Endothelial cell of umbilical vein (primary cell): Measurements from ENCODE around the gene SCAANT1. TPM values are rescaled to one million over a fixed set of nuclear protein-coding genes. Genes with fewer than 3 reads are reported as not detected.

Experiments
- BruUV-seq: library from RNA; stranded (reverse); fragments of 400-500 nt; replicated peaks from 2 replicates; lab custom pipeline; 2021; lab: Mats Ljungman, UMichigan
- CTCF ChIA-PET: fragments of 300-600, 350-600 bp; sonication (Branson Sonifier 250); formaldehyde crosslinking; loops from one replicate; lab custom pipeline; 2021; ENCODE audit warnings: antibody characterized with exemption, inconsistent platforms; lab: Charles Lee
- POLR2A ChIA-PET: fragments of 300-600, 350-600 bp; sonication (Branson Sonifier 250); formaldehyde crosslinking; loops from one replicate; lab custom pipeline; 2021; ENCODE audit warnings: antibody characterized with exemption, inconsistent platforms; lab: Charles Lee
- DNase-seq: peaks from one replicate; pipeline ENCODE4 v3.0.0-alpha.2; 2011; ENCODE audit warnings: low read depth, low spot score
- FAIRE-seq: peaks from 2 replicates; lab custom pipeline; 2011; peaks lifted over from hg19 to GRCh38; lab: Jason Lieb, UNC
- H2AFZ ChIP-seq: 2 replicates; pipeline ENCODE4 v1.6.0; 2012; ENCODE audit warnings: low read depth, low read length, control low read depth, inconsistent platforms
- H3K27ac ChIP-seq: 2 replicates; pipeline ENCODE4 v1.5.1; 2011; ENCODE audit warnings: low read depth, mild to moderate bottlenecking, control low read depth, low read length, moderate library complexity; ENCODE audit not compliant: insufficient read depth
- H3K27me3 ChIP-seq, 2 experiments: 2 replicates each; pipeline versions ENCODE4 v1.6.0 to v1.6.1; 2011; ENCODE audit warnings: low read length in 2 of 2, mixed read lengths in 1 of 2; ENCODE audit not compliant: control insufficient read depth in 2 of 2, insufficient read depth in 2 of 2
- H3K36me3 ChIP-seq, 2 experiments: 2 replicates in 1 of 2; 3 replicates in 1 of 2; pipeline ENCODE4 v1.5.1; 2011; ENCODE audit warnings: low read length in 2 of 2, mild to moderate bottlenecking in 1 of 2, moderate library complexity in 1 of 2; ENCODE audit not compliant: control insufficient read depth in 2 of 2, insufficient read depth in 2 of 2; ENCODE audit errors: extremely low read depth in 1 of 2
- H3K4me1 ChIP-seq: 3 replicates; pipeline ENCODE4 v1.5.1; 2011; ENCODE audit warnings: mild to moderate bottlenecking, low read length; ENCODE audit not compliant: control insufficient read depth, insufficient read depth; ENCODE audit errors: extremely low read depth
- H3K4me2 ChIP-seq: 2 replicates; pipeline ENCODE4 v1.6.1; 2011; ENCODE audit warnings: low read length, control low read depth, mixed read lengths; ENCODE audit not compliant: insufficient read depth
- H3K4me3 ChIP-seq, 3 experiments: fragments of 200-600 bp in 1 of 3; sonication (generic), shearing (Covaris generic) in 1 of 3; replicated peaks in 1 of 3; 2 replicates each; pipeline ENCODE4 v1.5.1; 2011 to 2016; ENCODE audit warnings: control low read depth in 3 of 3, low read length in 3 of 3, mild to moderate bottlenecking in 2 of 3, inconsistent platforms in 1 of 3, low read depth in 1 of 3, moderate library complexity in 1 of 3; ENCODE audit not compliant: insufficient read depth in 1 of 3
- H3K79me2 ChIP-seq: 2 replicates; pipeline ENCODE4 v1.6.0; 2012; ENCODE audit warnings: low read length, inconsistent platforms; ENCODE audit not compliant: control insufficient read depth, insufficient read depth
- H3K9ac ChIP-seq: replicated peaks from 2 replicates; pipeline ENCODE3; 2011; ENCODE audit warnings: low read length, control low read depth; ENCODE audit not compliant: insufficient read depth; ENCODE audit errors: extremely low read depth
- H3K9me1 ChIP-seq: replicated peaks from 3 replicates; pipeline ENCODE4 v1.6.0; 2011; ENCODE audit warnings: mild to moderate bottlenecking, low read length; ENCODE audit not compliant: control insufficient read depth, insufficient read depth; ENCODE audit errors: extremely low read depth
- H3K9me3 ChIP-seq: replicated peaks from 2 replicates; pipeline ENCODE4 v1.5.1; 2012; ENCODE audit warnings: low read length, inconsistent platforms; ENCODE audit not compliant: control insufficient read depth, insufficient read depth
- H4K20me1 ChIP-seq: replicated peaks from 2 replicates; pipeline ENCODE3; 2011; ENCODE audit warnings: mild to moderate bottlenecking, low read length; ENCODE audit not compliant: control insufficient read depth, insufficient read depth; ENCODE audit errors: extremely low read depth
- EZH2 ChIP-seq: IDR thresholded peaks from 2 replicates; pipeline ENCODE4 v1.6.1; 2012; ENCODE audit warnings: borderline replicate concordance, low read depth, mild to moderate bottlenecking, moderate library complexity, low read length, inconsistent platforms; ENCODE audit not compliant: severe bottlenecking
- FOS ChIP-seq: IDR thresholded peaks from 2 replicates; pipeline ENCODE4 v1.6.1; 2011; ENCODE audit warnings: mild to moderate bottlenecking, low read length, moderate library complexity, borderline replicate concordance; ENCODE audit not compliant: insufficient read depth
- GATA2 ChIP-seq: IDR thresholded peaks from 2 replicates; pipeline ENCODE4 v1.7.0; 2011; ENCODE audit warnings: low read depth, mild to moderate bottlenecking, moderate library complexity, mixed read lengths, low read length; ENCODE audit not compliant: insufficient read length, insufficient read depth
- JUN ChIP-seq: IDR thresholded peaks from 2 replicates; pipeline ENCODE4 v1.6.1; 2011; ENCODE audit warnings: borderline replicate concordance, low read depth; ENCODE audit not compliant: insufficient read length, insufficient read depth
- MYC ChIP-seq: IDR thresholded peaks from one replicate; pipeline ENCODE4 v1.6.1; 2011; ENCODE audit warnings: mild to moderate bottlenecking, low read depth, low read length
- POLR2A ChIP-seq: IDR thresholded peaks from 2 replicates; pipeline ENCODE4 v1.6.1; 2012; ENCODE audit warnings: low read depth, mild to moderate bottlenecking, control low read depth, low read length
- POLR2AphosphoS5 ChIP-seq: IDR thresholded peaks from 2 replicates; pipeline ENCODE4 v1.6.1; 2012; ENCODE audit warnings: low read depth, mild to moderate bottlenecking, control low read depth, low read length, moderate library complexity; ENCODE audit not compliant: insufficient read depth
- dilution Hi-C: fragments of 300-500 bp; cut with MboI; formaldehyde crosslinking; loops from one replicate; pipeline ENCODE4 v1.15.0; 2019; ENCODE audit warnings: low sequenced_read_pairs; ENCODE audit not compliant: extremely low pct_ligation_motif_present
- intact Hi-C: fragments of 100-400 bp; cut with micrococcal nuclease; formaldehyde crosslinking; loops from one replicate; pipeline ENCODE4 v1.10.0; 2022
- polyA plus RNA-seq, 4 experiments: library from polyadenylated mRNA; depleted of rRNA in 3 of 4; stranded (reverse) in 3 of 4; unstranded in 1 of 4; fragments of >200 nt; gene quantifications; 2 replicates each; pipeline versions ENCODE4 v1.2.1 to v1.2.3, GENCODE V29; 2011 to 2012; ENCODE audit warnings: missing spikeins in 1 of 4
- total RNA-seq: library from RNA; stranded (reverse); gene quantifications from 2 replicates; pipeline ENCODE4 v1.2.3, GENCODE V29; 2021
- TF ChIP-seq, protein P1 (sequence below): IDR thresholded peaks from 2 replicates; pipeline ENCODE4 v1.6.1; 2011; ENCODE audit not compliant: insufficient read depth, insufficient read length
- TF ChIP-seq, protein P2 (sequence below), 2 donors: IDR thresholded peaks; 1 replicate in 1 of 2; 2 replicates in 1 of 2; pipeline ENCODE4 v1.5.1; 2011; ENCODE audit warnings: low read length in 2 of 2, mild to moderate bottlenecking in 2 of 2, moderate library complexity in 2 of 2, control low read depth in 1 of 2, inconsistent platforms in 1 of 2, low read depth in 1 of 2; ENCODE audit not compliant: insufficient read depth in 1 of 2; ENCODE audit errors: extremely low read depth in 1 of 2

Gene SCAANT1
- total and polyA plus RNA-seq, 2 donors (not counting 3 experiments of a cell fraction or from before 2014, with no cell fraction given): not detected

DNA sequence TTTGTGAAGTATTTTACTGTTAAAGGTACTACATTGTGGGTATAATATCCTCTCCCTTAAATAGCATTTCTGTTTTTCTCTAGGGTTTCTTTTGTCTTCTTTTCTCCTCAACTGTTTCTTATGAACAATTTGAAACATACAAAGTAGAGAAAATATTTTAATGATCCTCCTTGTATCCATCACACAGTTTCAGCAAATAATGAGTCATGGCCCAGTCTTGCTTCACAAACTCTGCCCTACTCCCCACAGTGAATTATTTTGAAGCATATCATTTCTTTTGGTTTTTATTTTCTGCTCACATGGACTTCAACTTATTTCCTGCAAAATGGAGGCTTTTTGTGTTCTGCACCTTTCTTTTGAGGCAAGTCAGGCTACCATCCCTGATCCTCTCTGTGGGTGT is 6.1 kb upstream of the SCAANT1 start:
- BruUV-seq: no TSS peak
- ChIA-PET POLR2A (no interaction called here), CTCF (no interaction called here)
- H3K4me3 ChIP-seq: no peak overlapping the region
- H3K36me3 ChIP-seq: peaks cover 5 to 7% of the 10 kb centered on the region in 2 experiments
- H3K79me2 ChIP-seq: peaks cover 32% of the 10 kb centered on the region
- no peaks in the 10 kb centered on the region for H3K9me1 ChIP-seq
- DNase-seq: no peak
- H3K4me1 ChIP-seq: peaks cover 7% of the 10 kb centered on the region
- H2AFZ ChIP-seq: no peak overlapping the region
- H3K27ac ChIP-seq: no peak overlapping the region
- H3K27me3 ChIP-seq: no peaks in the 10 kb centered on the region
- no peak overlapping the region for H3K4me2 ChIP-seq
- no peaks in the 10 kb centered on the region for H3K9me3 ChIP-seq
- no peaks in the 10 kb centered on the region for H4K20me1 ChIP-seq
- TF ChIP-seq FOS: no peak
- TF ChIP-seq, protein P1, sequence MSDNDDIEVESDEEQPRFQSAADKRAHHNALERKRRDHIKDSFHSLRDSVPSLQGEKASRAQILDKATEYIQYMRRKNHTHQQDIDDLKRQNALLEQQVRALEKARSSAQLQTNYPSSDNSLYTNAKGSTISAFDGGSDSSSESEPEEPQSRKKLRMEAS: no peak
- TF ChIP-seq POLR2A: no peak
- no peak for TF ChIP-seq JUN
- no peak for TF ChIP-seq GATA2
- TF ChIP-seq, protein P2, sequence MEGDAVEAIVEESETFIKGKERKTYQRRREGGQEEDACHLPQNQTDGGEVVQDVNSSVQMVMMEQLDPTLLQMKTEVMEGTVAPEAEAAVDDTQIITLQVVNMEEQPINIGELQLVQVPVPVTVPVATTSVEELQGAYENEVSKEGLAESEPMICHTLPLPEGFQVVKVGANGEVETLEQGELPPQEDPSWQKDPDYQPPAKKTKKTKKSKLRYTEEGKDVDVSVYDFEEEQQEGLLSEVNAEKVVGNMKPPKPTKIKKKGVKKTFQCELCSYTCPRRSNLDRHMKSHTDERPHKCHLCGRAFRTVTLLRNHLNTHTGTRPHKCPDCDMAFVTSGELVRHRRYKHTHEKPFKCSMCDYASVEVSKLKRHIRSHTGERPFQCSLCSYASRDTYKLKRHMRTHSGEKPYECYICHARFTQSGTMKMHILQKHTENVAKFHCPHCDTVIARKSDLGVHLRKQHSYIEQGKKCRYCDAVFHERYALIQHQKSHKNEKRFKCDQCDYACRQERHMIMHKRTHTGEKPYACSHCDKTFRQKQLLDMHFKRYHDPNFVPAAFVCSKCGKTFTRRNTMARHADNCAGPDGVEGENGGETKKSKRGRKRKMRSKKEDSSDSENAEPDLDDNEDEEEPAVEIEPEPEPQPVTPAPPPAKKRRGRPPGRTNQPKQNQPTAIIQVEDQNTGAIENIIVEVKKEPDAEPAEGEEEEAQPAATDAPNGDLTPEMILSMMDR (IDR thresholded peaks at IDR 0.05; ENCODE audit: extremely low read depth in 1 of 2, insufficient read depth in 1 of 2, low read depth in 1 of 2, low read length in 2 of 2): no peak
- TF ChIP-seq POLR2AphosphoS5: no peak
- TF ChIP-seq MYC: no peak
- no peak for TF ChIP-seq EZH2
- intact Hi-C loops (no loop called here), dilution Hi-C loops (no loop called here)
- H3K9ac ChIP-seq: no peak overlapping the region
- no peak for FAIRE-seq
